HepG2 (cell line): ENCODE results near the gene PHACTR3. TPM values are rescaled to one million over a fixed set of nuclear protein-coding genes. Genes with fewer than 3 reads are reported as not detected.

ENCODE experiments used
- ATAC-seq: fragments of 200-7000 bp; cut with Tn5 transposase; 3 replicates; pipeline ENCODE4 v1.9.1; 2020; ENCODE audit warnings: mild to moderate bottlenecking, moderate library complexity
- BruUV-seq: library from RNA; stranded (reverse); fragments of 400-500 nt; replicated peaks from 2 replicates; lab custom pipeline; 2021; lab: Mats Ljungman, UMichigan
- CTCF ChIA-PET: fragments of 300-600 bp; formaldehyde crosslinking; extraction: SDS; loops from one replicate; lab custom pipeline; 2021; ENCODE audit warnings: low total read pairs, inconsistent platforms, low intra/inter-chr PET ratio; lab: Yijun Ruan, JAX
- POLR2A ChIA-PET: fragments of 350-600 bp; sonication (Branson Sonifier 250); formaldehyde crosslinking; loops from one replicate; lab custom pipeline; 2020; ENCODE audit warnings: antibody characterized with exemption, inconsistent platforms; lab: Yijun Ruan, JAX
- DNase-seq: peaks from one replicate; pipeline ENCODE4 v3.0.0-alpha.2; 2015; ENCODE audit warnings: low spot score
- FAIRE-seq: peaks from 3 replicates; lab custom pipeline; 2011; peaks lifted over from hg19 to GRCh38; lab: Jason Lieb, UNC
- H2AFZ ChIP-seq: one replicate; pipeline ENCODE4 v1.6.1; 2011; ENCODE audit warnings: low read length, inconsistent platforms
- H3K27ac ChIP-seq: fragments of 300-600 bp; 3 replicates; pipeline ENCODE4 v1.8.0; 2011; ENCODE audit warnings: mixed run types, mild to moderate bottlenecking, mixed read lengths, low read length, inconsistent platforms; ENCODE audit not compliant: insufficient read depth; ENCODE audit errors: extremely low read length
- H3K27me3 ChIP-seq, 2 experiments: fragments of 200-600 bp in 1 of 2; 2 replicates in 1 of 2; 3 replicates in 1 of 2; pipeline versions ENCODE4 v1.6.0 to v1.8.0; 2011; ENCODE audit warnings: low read length in 2 of 2, mild to moderate bottlenecking in 2 of 2, moderate library complexity in 2 of 2, inconsistent platforms in 1 of 2; ENCODE audit not compliant: insufficient read depth in 2 of 2, control insufficient read depth in 1 of 2
- H3K36me3 ChIP-seq, 2 experiments: fragments of 200-600 bp in 1 of 2; replicated peaks in 1 of 2; 2 replicates in 1 of 2; 3 replicates in 1 of 2; pipeline versions ENCODE4 v1.5.1 to v1.8.0; 2011; ENCODE audit warnings: low read length in 2 of 2, inconsistent platforms in 1 of 2; ENCODE audit not compliant: insufficient read depth in 2 of 2, control insufficient read depth in 1 of 2
- H3K4me1 ChIP-seq: 2 replicates; pipeline ENCODE4 v1.5.1; 2012; ENCODE audit warnings: low read length, inconsistent platforms; ENCODE audit not compliant: insufficient read depth
- H3K4me2 ChIP-seq: 2 replicates; pipeline ENCODE4 v1.6.0; 2011; ENCODE audit warnings: low read depth, low read length, inconsistent platforms
- H3K4me3 ChIP-seq, 3 experiments: fragments of 200-600 bp in 1 of 3; sonication (generic), shearing (Covaris generic) in 1 of 3; replicated peaks in 1 of 3; 2 replicates each; pipeline ENCODE4 v1.5.1; 2011 to 2016; ENCODE audit warnings: low read length in 3 of 3, inconsistent platforms in 2 of 3, low read depth in 2 of 3, mild to moderate bottlenecking in 2 of 3, control low read depth in 1 of 3, mixed read lengths in 1 of 3; ENCODE audit not compliant: insufficient read depth in 1 of 3
- H3K79me2 ChIP-seq: one replicate; pipeline ENCODE4 v1.6.1; 2011; ENCODE audit warnings: low read length, inconsistent platforms; ENCODE audit not compliant: insufficient read depth
- H3K9ac ChIP-seq: 2 replicates; pipeline ENCODE4 v1.6.0; 2011; ENCODE audit warnings: mild to moderate bottlenecking, low read depth, low read length, inconsistent platforms; ENCODE audit not compliant: insufficient read depth
- H3K9me3 ChIP-seq: 2 replicates; pipeline ENCODE4 v1.5.1; 2012; ENCODE audit warnings: mild to moderate bottlenecking, low read length
- H4K20me1 ChIP-seq: 2 replicates; pipeline ENCODE4 v1.6.0; 2011; ENCODE audit warnings: inconsistent platforms, mild to moderate bottlenecking, low read length, moderate library complexity; ENCODE audit not compliant: insufficient read depth
- ETV5 ChIP-seq: IDR thresholded peaks from 2 replicates; pipeline ENCODE4 v1.6.1; 2018; ENCODE audit warnings: missing biosample characterization, missing genetic modification reagents, inconsistent platforms, borderline replicate concordance
- GATAD2A ChIP-seq: IDR thresholded peaks from 2 replicates; pipeline ENCODE4 v1.6.1; 2016
- JDP2 ChIP-seq: sonication (generic); formaldehyde crosslinking; IDR thresholded peaks from 2 replicates; pipeline ENCODE4 v1.8.1; 2022; ENCODE audit warnings: missing genetic modification reagents, borderline replicate concordance
- TAF1 ChIP-seq: sonication (generic); formaldehyde crosslinking; IDR thresholded peaks from 2 replicates; pipeline ENCODE4 v1.4.0; 2020; ENCODE audit warnings: missing genetic modification reagents
- TBX2 ChIP-seq: sonication (generic); formaldehyde crosslinking; IDR thresholded peaks from 2 replicates; pipeline ENCODE4 v1.5.0; 2020; ENCODE audit warnings: missing genetic modification reagents, mild to moderate bottlenecking, borderline replicate concordance
- TOPORS ChIP-seq: sonication (generic); formaldehyde crosslinking; IDR thresholded peaks from 2 replicates; pipeline ENCODE4 v1.8.0; 2023; ENCODE audit warnings: mild to moderate bottlenecking, missing genetic modification reagents
- WIZ ChIP-seq: sonication (generic); formaldehyde crosslinking; IDR thresholded peaks from 2 replicates; pipeline ENCODE4 v1.5.1; 2020; ENCODE audit warnings: mild to moderate bottlenecking, missing genetic modification reagents
- ZNF3 ChIP-seq: IDR thresholded peaks from 2 replicates; pipeline ENCODE4 v1.7.0; 2017; ENCODE audit warnings: inconsistent platforms
- ZNF607 ChIP-seq: sonication (generic); formaldehyde crosslinking; IDR thresholded peaks from 2 replicates; pipeline ENCODE4 v1.5.1; 2020; ENCODE audit warnings: missing genetic modification reagents, mild to moderate bottlenecking, borderline replicate concordance
- WGBS: methylation state at CpG from one replicate; pipeline ENCODE4 v1.1.6; 2017; ENCODE audit warnings: low lambda C conversion rate; 5-methylcytosine and 5-hydroxymethylcytosine counted together
- in situ Hi-C: cut with HindIII; loops from 2 replicates; pipeline ENCODE4 v1.10.0; 2017; ENCODE audit warnings: low pct_unique_long_range_greater_than_20kb; ENCODE audit not compliant: extremely low pct_ligation_motif_present
- intact Hi-C: fragments of 100-400 bp; cut with micrococcal nuclease; formaldehyde crosslinking; loops from one replicate; pipeline ENCODE4 v1.10.0; 2022; ENCODE audit not compliant: unreplicated experiment
- polyA plus RNA-seq, 8 experiments: library from polyadenylated mRNA; depleted of rRNA in 3 of 8; stranded (reverse) in 7 of 8; unstranded in 1 of 8; fragments of >200 nt; fragmentation: Illumina TruSeq in 4 of 8; extraction: Trizol in 4 of 8; gene quantifications; 2 replicates each; pipeline versions ENCODE4 v1.2.1 to v1.2.3, GENCODE V29; 2011 to 2016; ENCODE audit warnings: low read depth in 4 of 8, missing spikeins in 1 of 8, mixed read lengths in 1 of 8; ENCODE audit not compliant: insufficient read depth in 1 of 8
- total RNA-seq, 5 experiments: library from RNA; depleted of rRNA; stranded (reverse); fragments of >200 nt; fragmentation: Illumina TruSeq; extraction: Trizol; gene quantifications; 2 replicates each; pipeline ENCODE4 v1.2.3, GENCODE V29; 2016; ENCODE audit warnings: low read depth in 1 of 5
- TF ChIP-seq, protein P1 (sequence below): sonication (generic); formaldehyde crosslinking; IDR thresholded peaks from 2 replicates; pipeline ENCODE4 v1.9.0; 2021; ENCODE audit warnings: missing genetic modification reagents, borderline replicate concordance
- TF ChIP-seq, protein P2 (sequence below): sonication (generic); formaldehyde crosslinking; IDR thresholded peaks from 2 replicates; pipeline ENCODE4 v1.5.0; 2020; ENCODE audit warnings: missing genetic modification reagents
- TF ChIP-seq, protein P3 (sequence below): sonication (generic); formaldehyde crosslinking; conservative IDR thresholded peaks from 2 replicates; pipeline ENCODE4 v1.8.1; 2023; ENCODE audit warnings: missing genetic modification reagents
- TF ChIP-seq, protein P4 (sequence below): sonication (generic); formaldehyde crosslinking; IDR thresholded peaks from 2 replicates; pipeline ENCODE4 v1.5.0; 2020; ENCODE audit warnings: missing genetic modification reagents, mild to moderate bottlenecking, borderline replicate concordance

PHACTR3 gene
- total and polyA plus RNA-seq, 2 of the 13 experiments (the other 11 are each of a cell fraction or from before 2014, with no cell fraction given) = not detected

DNA sequence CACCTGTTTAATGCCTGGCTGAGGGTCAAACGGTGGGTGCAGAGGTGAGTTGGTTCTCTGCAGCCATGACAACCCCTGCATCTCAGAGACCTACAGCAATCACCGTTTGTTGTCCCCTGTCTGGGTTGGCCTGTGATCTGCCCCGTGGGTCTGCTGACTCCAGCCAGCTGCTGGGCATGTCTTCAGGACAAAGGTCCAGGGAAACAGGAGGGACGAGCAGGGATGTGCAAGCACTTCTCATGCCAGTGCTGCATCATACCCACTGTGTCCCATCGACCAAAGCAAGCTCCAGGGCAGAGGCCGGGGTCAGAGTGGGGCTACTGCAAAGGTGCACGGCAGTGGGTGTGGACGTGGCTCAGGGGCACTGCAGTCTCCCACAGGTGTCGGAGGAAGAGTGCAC, 150.2 kb downstream of the PHACTR3 start:
- H3K27me3 ChIP-seq = peaks cover 10 to 83% of the 10 kb centered on the region in 2 experiments
- DNase-seq (no peak), ATAC-seq (no peak), FAIRE-seq (no peak)
- no peak overlapping the region for H3K4me3 ChIP-seq
- TF ChIP-seq TAF1 (no peak), ETV5 (CRISPR knock-in tag) (no peak), ZNF607 (CRISPR knock-in tag) (no peak), WIZ (CRISPR knock-in tag) (no peak), ZNF3 (CRISPR knock-in tag) (no peak), TOPORS (CRISPR knock-in tag) (no peak), TBX2 (CRISPR knock-in tag) (no peak), GATAD2A (CRISPR knock-in tag) (no peak), JDP2 (CRISPR knock-in tag) (no peak)
- TF ChIP-seq, protein P1, sequence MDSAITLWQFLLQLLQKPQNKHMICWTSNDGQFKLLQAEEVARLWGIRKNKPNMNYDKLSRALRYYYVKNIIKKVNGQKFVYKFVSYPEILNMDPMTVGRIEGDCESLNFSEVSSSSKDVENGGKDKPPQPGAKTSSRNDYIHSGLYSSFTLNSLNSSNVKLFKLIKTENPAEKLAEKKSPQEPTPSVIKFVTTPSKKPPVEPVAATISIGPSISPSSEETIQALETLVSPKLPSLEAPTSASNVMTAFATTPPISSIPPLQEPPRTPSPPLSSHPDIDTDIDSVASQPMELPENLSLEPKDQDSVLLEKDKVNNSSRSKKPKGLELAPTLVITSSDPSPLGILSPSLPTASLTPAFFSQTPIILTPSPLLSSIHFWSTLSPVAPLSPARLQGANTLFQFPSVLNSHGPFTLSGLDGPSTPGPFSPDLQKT (CRISPR knock-in tag) = no peak
- TF ChIP-seq, protein P2, sequence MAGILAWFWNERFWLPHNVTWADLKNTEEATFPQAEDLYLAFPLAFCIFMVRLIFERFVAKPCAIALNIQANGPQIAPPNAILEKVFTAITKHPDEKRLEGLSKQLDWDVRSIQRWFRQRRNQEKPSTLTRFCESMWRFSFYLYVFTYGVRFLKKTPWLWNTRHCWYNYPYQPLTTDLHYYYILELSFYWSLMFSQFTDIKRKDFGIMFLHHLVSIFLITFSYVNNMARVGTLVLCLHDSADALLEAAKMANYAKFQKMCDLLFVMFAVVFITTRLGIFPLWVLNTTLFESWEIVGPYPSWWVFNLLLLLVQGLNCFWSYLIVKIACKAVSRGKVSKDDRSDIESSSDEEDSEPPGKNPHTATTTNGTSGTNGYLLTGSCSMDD (CRISPR knock-in tag) = no peak
- TF ChIP-seq, protein P3, sequence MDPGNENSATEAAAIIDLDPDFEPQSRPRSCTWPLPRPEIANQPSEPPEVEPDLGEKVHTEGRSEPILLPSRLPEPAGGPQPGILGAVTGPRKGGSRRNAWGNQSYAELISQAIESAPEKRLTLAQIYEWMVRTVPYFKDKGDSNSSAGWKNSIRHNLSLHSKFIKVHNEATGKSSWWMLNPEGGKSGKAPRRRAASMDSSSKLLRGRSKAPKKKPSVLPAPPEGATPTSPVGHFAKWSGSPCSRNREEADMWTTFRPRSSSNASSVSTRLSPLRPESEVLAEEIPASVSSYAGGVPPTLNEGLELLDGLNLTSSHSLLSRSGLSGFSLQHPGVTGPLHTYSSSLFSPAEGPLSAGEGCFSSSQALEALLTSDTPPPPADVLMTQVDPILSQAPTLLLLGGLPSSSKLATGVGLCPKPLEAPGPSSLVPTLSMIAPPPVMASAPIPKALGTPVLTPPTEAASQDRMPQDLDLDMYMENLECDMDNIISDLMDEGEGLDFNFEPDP (CRISPR knock-in tag) = no peak
- TF ChIP-seq, protein P4, sequence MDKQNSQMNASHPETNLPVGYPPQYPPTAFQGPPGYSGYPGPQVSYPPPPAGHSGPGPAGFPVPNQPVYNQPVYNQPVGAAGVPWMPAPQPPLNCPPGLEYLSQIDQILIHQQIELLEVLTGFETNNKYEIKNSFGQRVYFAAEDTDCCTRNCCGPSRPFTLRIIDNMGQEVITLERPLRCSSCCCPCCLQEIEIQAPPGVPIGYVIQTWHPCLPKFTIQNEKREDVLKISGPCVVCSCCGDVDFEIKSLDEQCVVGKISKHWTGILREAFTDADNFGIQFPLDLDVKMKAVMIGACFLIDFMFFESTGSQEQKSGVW (CRISPR knock-in tag) = no peak
- TF ChIP-seq, all 625 proteins: peak for 0
- Histone ChIP-seq H3K9ac (no peak overlapping the region), H2AFZ (no peak overlapping the region), H3K36me3 (no peaks in the 10 kb centered on the region), H3K4me1 (no peaks in the 10 kb centered on the region), H3K4me2 (no peak overlapping the region), H3K9me3 (no peaks in the 10 kb centered on the region), H3K27ac (no peak overlapping the region), H4K20me1 (no peaks in the 10 kb centered on the region; the same call in 1 of the 2 replicates), H3K79me2 (no peaks in the 10 kb centered on the region)
- CTCF ChIA-PET = no interaction called here
- no TSS peak for BruUV-seq
- in situ Hi-C loops = loop anchor here (5.0 kb wide), 2 partner anchors 157 to 182 kb away; no protein-coding TSS in a partner anchor
- 2% methylated on average over 9 of the region's 9 CpGs for WGBS
- intact Hi-C loops = no loop called here
- POLR2A ChIA-PET = no interaction called here
